ENCODE measurements around the gene SLC25A10.

The SLC25A10 gene

GRCh38 chr17:81715107-81715871, 3.2 kb downstream of the SLC25A10 start:
- Mint-ChIP-seq H3K9me3 (no peaks in the 10 kb centered on the region), H3K4me1 (peaks cover 14% of the 10 kb centered on the region), H3K27ac (no peak overlapping the region), H3K4me3 (no peak overlapping the region), H3K36me3 (ENCODE audit: low read depth) (no peaks in the 10 kb centered on the region), H3K27me3 (ENCODE audit: low read depth) (peaks cover 13% of the 10 kb centered on the region)
- TF ChIP-seq, protein P1, sequence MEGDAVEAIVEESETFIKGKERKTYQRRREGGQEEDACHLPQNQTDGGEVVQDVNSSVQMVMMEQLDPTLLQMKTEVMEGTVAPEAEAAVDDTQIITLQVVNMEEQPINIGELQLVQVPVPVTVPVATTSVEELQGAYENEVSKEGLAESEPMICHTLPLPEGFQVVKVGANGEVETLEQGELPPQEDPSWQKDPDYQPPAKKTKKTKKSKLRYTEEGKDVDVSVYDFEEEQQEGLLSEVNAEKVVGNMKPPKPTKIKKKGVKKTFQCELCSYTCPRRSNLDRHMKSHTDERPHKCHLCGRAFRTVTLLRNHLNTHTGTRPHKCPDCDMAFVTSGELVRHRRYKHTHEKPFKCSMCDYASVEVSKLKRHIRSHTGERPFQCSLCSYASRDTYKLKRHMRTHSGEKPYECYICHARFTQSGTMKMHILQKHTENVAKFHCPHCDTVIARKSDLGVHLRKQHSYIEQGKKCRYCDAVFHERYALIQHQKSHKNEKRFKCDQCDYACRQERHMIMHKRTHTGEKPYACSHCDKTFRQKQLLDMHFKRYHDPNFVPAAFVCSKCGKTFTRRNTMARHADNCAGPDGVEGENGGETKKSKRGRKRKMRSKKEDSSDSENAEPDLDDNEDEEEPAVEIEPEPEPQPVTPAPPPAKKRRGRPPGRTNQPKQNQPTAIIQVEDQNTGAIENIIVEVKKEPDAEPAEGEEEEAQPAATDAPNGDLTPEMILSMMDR (IDR thresholded peaks at IDR 0.05; ENCODE audit: unreplicated experiment in 3 of 3): no peak

- H3K27me3 Mint-ChIP-seq (ENCODE audit: low read depth): peaks cover 5% of the 10 kb centered on the region
- H3K27ac Mint-ChIP-seq: no peak overlapping the region
- H3K4me3 Mint-ChIP-seq: no peak overlapping the region
- H3K4me1 Mint-ChIP-seq: peaks cover 8% of the 10 kb centered on the region
- no peaks in the 10 kb centered on the region for H3K9me3 Mint-ChIP-seq
- H3K36me3 Mint-ChIP-seq (ENCODE audit: low read depth): no peaks in the 10 kb centered on the region
- TF ChIP-seq, protein P1 (IDR thresholded peaks at IDR 0.05; ENCODE audit: unreplicated experiment in 3 of 3): no peak
These were observed 4.0 kb downstream of the SLC25A10 start for GRCh38 chr17:81715872-81716673.

DNA sequence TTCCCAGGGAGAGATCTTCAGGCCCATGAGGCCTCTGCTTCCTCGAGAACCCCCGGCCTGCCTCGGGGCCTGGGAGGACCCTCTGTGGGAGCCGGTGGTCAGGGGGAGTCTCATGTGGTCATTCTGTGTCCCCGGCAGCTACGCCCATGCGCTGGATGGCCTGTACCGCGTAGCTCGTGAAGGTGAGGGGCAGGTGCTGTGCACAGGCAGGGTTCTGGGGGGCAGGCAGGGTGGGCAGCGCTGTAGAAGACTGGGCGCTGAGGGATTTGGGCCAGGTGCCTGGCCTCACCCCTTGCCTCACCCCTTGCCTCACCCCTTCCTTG, 4.6 kb downstream of the SLC25A10 start:
- Mint-ChIP-seq H3K4me1 (peaks cover 8% of the 10 kb centered on the region), H3K4me3 (no peak overlapping the region), H3K9me3 (no peaks in the 10 kb centered on the region), H3K27ac (no peak overlapping the region), H3K36me3 (ENCODE audit: low read depth) (no peaks in the 10 kb centered on the region), H3K27me3 (ENCODE audit: low read depth) (peaks cover under 1% of the 10 kb centered on the region)
- TF ChIP-seq, protein P1 (IDR thresholded peaks at IDR 0.05; ENCODE audit: unreplicated experiment in 3 of 3): no peak

GRCh38 chr17:81717049-81717765, 5.1 kb downstream of the SLC25A10 start:
- H3K4me3 Mint-ChIP-seq: no peak overlapping the region
- H3K9me3 Mint-ChIP-seq: no peaks in the 10 kb centered on the region
- no peak overlapping the region for H3K27ac Mint-ChIP-seq
- no peaks in the 10 kb centered on the region for H3K36me3 Mint-ChIP-seq (ENCODE audit: low read depth)
- H3K27me3 Mint-ChIP-seq (ENCODE audit: low read depth): no peaks in the 10 kb centered on the region
- peaks cover 8% of the 10 kb centered on the region for H3K4me1 Mint-ChIP-seq
- TF ChIP-seq, protein P1 (IDR thresholded peaks at IDR 0.05; ENCODE audit: unreplicated experiment in 3 of 3): no peak

GRCh38 chr17:81717766-81718089, 5.6 kb downstream of the SLC25A10 start:
- no peak overlapping the region for H3K27ac Mint-ChIP-seq
- TF ChIP-seq, protein P1 (IDR thresholded peaks at IDR 0.05; ENCODE audit: unreplicated experiment in 3 of 3): no peak
- no peaks in the 10 kb centered on the region for H3K36me3 Mint-ChIP-seq (ENCODE audit: low read depth)
- H3K27me3 Mint-ChIP-seq (ENCODE audit: low read depth): no peaks in the 10 kb centered on the region
- H3K4me3 Mint-ChIP-seq: peak overlapping the region in 1 of 3 experiments; percentile 26
- peaks cover 6% of the 10 kb centered on the region for H3K4me1 Mint-ChIP-seq
- H3K9me3 Mint-ChIP-seq: no peaks in the 10 kb centered on the region

All from nephron (organoid).